ENCODE results near the gene PABPC1L2A. TPM values are rescaled to one million over a fixed set of nuclear protein-coding genes. Genes with fewer than 3 reads are reported as not detected.
"Not testable (repeated sequence)": the region's sequence is repeated elsewhere in the genome, so short reads cannot be mapped to it uniquely, and the experiment has no call there.

PABPC1L2A gene
- polyA plus RNA-seq = 0.06 TPM
- long read RNA-seq, donor 1 = 0 reads
- long read RNA-seq, donor 2 = 0 reads
- long read RNA-seq, donor 3 = 0 reads
- long read RNA-seq, donor 4 = 0 reads
- long read RNA-seq, donor 5 = 0 reads
- long read RNA-seq, donor 6 = 0 reads
- long read RNA-seq, donor 7 = 0 reads
- long read RNA-seq, donor 8 = 0 reads
- long read RNA-seq, donor 9 = 0 reads
- long read RNA-seq, donor 10 = 0 reads
- long read RNA-seq, donor 11 = 0 reads

DNA sequence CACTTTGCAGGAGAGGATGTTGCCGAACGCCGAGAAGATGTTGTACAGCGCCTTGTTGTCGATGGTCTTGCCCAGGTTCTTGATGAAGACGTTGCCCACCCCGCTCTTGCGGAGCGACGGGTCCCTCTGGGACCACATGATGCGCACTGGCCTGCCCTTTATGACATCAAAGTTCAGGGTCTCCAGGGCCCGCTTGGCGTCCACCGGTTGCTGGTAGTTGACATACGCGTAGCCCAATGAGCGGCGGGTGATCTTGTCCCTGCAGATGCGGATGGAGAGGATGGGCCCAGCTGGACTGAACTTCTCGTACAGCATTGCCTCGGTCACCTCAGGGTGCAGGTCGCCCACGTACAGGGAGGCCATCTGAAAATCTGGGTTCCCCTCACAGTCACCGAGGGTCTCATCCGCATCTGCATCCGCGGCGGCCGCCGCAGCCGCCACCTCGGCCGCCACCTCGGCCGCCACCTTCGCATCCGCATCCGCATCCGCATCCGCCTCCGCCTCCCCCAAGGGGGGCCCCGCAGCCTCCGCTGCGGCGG, at the start of gene PABPC1L2A:
PABPC1L2A (minus strand) TSS at position 489 of the 539 bp plus-strand sequence; CDS start at position 363, 126 bp downstream.
- no CpG with 5 or more reads among the region's 45 CpGs for WGBS (ENCODE audit: insufficient coverage, low lambda C conversion rate)
- H3K9me3 ChIP-seq (ENCODE audit: control insufficient read depth, low read depth, low read length); H3K4me1 ChIP-seq (ENCODE audit: control insufficient read depth, insufficient read depth, low read length); H3K27me3 ChIP-seq (ENCODE audit: control insufficient read depth, insufficient read depth, low read length); H3K4me3 ChIP-seq (ENCODE audit: low read length); DNase-seq; H3K36me3 ChIP-seq (ENCODE audit: control insufficient read depth, insufficient read depth, low read length); H3K27ac ChIP-seq (ENCODE audit: low read length): not testable (repeated sequence)

DNA sequence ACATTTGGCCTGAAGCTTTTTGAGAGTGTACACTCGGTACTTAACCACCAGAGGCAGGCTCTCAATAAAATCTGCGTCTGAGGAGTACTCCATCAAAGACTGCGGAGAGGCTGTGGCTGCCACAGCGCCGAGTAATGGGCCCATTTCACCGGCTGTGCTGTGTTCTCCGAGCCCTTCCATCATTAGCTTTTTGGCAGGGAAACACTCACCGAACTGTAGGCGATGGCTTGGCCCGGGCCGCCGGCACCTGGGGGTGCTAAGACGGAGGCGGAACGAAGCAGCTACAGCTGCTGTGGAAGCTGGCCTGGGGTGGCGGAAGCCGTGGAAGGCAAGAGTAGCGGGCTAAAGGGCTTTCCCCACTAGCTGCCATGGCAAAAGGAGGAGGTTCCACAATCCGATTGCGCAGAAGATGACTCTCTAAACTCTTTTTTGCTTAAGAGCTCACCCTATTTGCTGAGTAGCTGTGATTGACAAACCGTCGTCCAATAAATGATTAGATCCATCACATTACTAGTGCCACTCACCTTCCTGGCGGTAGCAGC, 48.5 kb upstream of the PABPC1L2A start:
- H3K4me3 ChIP-seq (ENCODE audit: low read length) = no peak overlapping the region
- WGBS (ENCODE audit: insufficient coverage, low lambda C conversion rate) = no CpG with 5 or more reads among the region's 23 CpGs

DNA sequence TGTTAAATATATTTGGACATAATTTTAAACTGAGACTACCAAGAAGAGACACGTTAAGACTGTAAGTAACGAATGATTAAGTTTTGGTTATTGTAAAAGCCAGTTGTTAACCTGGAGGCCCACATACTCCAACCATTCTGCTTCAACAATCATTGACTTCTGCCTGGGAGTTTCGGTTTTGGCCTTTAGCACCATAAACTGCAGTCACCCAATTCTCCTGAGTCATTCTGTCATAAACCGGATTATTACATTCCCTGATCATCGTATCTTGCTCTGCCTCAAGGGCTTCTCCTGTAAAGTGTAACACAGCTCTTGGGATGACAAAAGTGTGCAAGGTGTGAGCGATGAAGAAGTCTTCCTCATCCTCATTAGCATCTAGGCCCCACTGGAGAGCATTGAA, 46.9 kb upstream of the PABPC1L2A start:
- Histone ChIP-seq H3K27ac (ENCODE audit: low read length) (peak overlapping the region; percentile 58), H3K4me1 (ENCODE audit: control insufficient read depth, insufficient read depth, low read length) (peaks cover 3% of the 10 kb centered on the region), H3K4me3 (ENCODE audit: low read length) (no peak overlapping the region), H3K9me3 (ENCODE audit: control insufficient read depth, low read depth, low read length) (peaks cover 3% of the 10 kb centered on the region), H3K27me3 (ENCODE audit: control insufficient read depth, insufficient read depth, low read length) (no peaks in the 10 kb centered on the region), H3K36me3 (ENCODE audit: control insufficient read depth, insufficient read depth, low read length) (no peaks in the 10 kb centered on the region)
- DNase-seq = peak; percentile 17 to 24
- no CpG with 5 or more reads among the region's 6 CpGs for WGBS (ENCODE audit: insufficient coverage, low lambda C conversion rate)

More for the DNA sequence above, 48.5 kb upstream of the PABPC1L2A start:
- peaks cover 3% of the 10 kb centered on the region for H3K4me1 ChIP-seq (ENCODE audit: control insufficient read depth, insufficient read depth, low read length)
- peaks cover 3% of the 10 kb centered on the region for H3K9me3 ChIP-seq (ENCODE audit: control insufficient read depth, low read depth, low read length)
- no peaks in the 10 kb centered on the region for H3K36me3 ChIP-seq (ENCODE audit: control insufficient read depth, insufficient read depth, low read length)
- DNase-seq = no peak
- no peak overlapping the region for H3K27ac ChIP-seq (ENCODE audit: low read length)
- H3K27me3 ChIP-seq (ENCODE audit: control insufficient read depth, insufficient read depth, low read length) = no peaks in the 10 kb centered on the region

DNA sequence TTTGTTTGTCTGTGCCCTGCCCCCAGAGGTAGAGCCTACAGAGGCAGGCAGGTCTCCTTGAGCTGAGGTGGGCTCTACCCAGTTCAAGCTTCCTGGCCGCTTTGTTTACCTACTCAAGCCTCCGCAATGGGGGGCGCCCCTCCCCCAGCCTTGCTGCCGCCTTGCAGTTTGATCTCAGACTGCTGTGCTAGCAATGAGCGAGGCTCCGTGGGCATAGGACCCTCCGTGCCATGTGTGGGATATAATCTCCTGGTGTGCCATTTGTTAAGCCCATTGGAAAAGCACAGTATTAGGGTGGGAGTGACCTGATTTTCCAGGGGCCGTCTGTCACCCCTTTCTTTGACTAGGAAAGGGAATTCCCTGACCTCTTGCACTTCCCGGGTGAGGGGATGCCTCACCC, 20.2 kb upstream of the PABPC1L2A start:
- no CpG with 5 or more reads among the region's 9 CpGs for WGBS (ENCODE audit: insufficient coverage, low lambda C conversion rate)
- H3K4me3 ChIP-seq (ENCODE audit: low read length); DNase-seq; H3K27me3 ChIP-seq (ENCODE audit: control insufficient read depth, insufficient read depth, low read length); H3K36me3 ChIP-seq (ENCODE audit: control insufficient read depth, insufficient read depth, low read length); H3K4me1 ChIP-seq (ENCODE audit: control insufficient read depth, insufficient read depth, low read length); H3K27ac ChIP-seq (ENCODE audit: low read length); H3K9me3 ChIP-seq (ENCODE audit: control insufficient read depth, low read depth, low read length): not testable (repeated sequence)

DNA sequence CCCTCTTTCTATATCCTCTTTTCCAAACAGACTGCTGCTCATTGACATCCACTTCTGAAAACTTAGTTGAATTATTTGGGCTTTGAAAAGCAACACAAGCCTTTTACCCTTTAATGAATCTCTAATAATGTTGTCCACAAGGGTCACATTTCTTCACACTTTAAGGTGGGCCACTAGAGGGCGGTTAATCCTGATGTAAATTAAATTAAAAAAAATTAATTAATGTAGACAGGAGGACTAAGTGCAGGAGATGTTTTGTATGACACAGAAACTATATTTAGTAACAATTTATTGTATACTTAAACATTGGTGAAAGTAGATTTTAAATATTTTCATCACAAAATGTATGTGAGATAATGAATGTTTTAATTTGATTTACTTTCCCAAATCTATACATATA, 7.5 kb upstream of the PABPC1L2A start:
- not testable (repeated sequence) for H3K4me3 ChIP-seq (ENCODE audit: low read length); DNase-seq; H3K9me3 ChIP-seq (ENCODE audit: control insufficient read depth, low read depth, low read length); H3K27me3 ChIP-seq (ENCODE audit: control insufficient read depth, insufficient read depth, low read length); H3K27ac ChIP-seq (ENCODE audit: low read length); H3K4me1 ChIP-seq (ENCODE audit: control insufficient read depth, insufficient read depth, low read length); H3K36me3 ChIP-seq (ENCODE audit: control insufficient read depth, insufficient read depth, low read length)
- no CpG with 5 or more reads among the region's 1 CpG for WGBS (ENCODE audit: insufficient coverage, low lambda C conversion rate)

DNA sequence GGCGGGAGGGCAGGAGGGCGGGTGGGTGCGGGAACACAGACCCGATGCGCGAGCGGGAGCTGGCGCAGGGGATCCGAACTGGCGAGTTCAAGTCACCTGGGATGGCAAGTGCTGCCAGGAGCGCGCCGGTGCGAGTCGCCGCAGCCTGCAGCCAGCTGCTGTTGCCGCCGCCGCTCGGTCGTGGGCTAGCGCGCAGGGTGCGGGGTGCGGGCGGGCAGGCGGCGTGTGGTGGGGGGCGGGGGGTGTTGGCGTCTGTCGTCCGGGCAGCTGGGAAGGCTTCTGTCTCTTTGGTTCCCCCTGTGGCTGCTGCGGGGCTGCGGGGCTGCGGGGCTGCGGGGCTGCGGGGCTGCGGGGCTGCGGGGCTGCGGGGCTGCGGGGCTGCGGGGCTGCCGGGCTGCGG, 572 bp upstream of the PABPC1L2A start:
- not testable (repeated sequence) for H3K27me3 ChIP-seq (ENCODE audit: control insufficient read depth, insufficient read depth, low read length); H3K4me3 ChIP-seq (ENCODE audit: low read length); DNase-seq; H3K27ac ChIP-seq (ENCODE audit: low read length); H3K4me1 ChIP-seq (ENCODE audit: control insufficient read depth, insufficient read depth, low read length); H3K9me3 ChIP-seq (ENCODE audit: control insufficient read depth, low read depth, low read length); H3K36me3 ChIP-seq (ENCODE audit: control insufficient read depth, insufficient read depth, low read length)
- no CpG with 5 or more reads among the region's 44 CpGs for WGBS (ENCODE audit: insufficient coverage, low lambda C conversion rate)

DNA sequence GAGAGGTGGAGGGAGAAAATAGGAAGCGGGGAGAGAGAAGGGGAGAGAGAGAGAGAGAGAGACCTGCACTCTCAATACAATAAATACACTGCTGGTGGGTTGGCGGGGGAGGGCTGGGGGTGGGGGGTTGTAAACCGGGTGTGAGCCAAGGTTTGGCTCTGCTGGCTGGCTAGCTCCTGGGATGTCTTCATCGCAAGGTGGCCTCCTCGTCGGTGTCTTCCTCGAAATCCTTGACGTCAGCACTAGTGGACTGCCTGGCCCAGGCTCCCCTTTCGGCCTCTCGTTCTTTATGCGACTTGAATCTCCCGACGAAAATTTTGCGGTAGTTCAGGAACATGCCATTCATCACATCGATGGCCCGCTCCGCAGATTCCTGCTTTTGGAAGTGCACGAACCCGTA, 715 bp downstream of the PABPC1L2A start:
- not testable (repeated sequence) for H3K4me3 ChIP-seq (ENCODE audit: low read length); H3K36me3 ChIP-seq (ENCODE audit: control insufficient read depth, insufficient read depth, low read length); H3K4me1 ChIP-seq (ENCODE audit: control insufficient read depth, insufficient read depth, low read length); H3K27me3 ChIP-seq (ENCODE audit: control insufficient read depth, insufficient read depth, low read length); DNase-seq; H3K9me3 ChIP-seq (ENCODE audit: control insufficient read depth, low read depth, low read length); H3K27ac ChIP-seq (ENCODE audit: low read length)
- WGBS (ENCODE audit: insufficient coverage, low lambda C conversion rate) = no CpG with 5 or more reads among the region's 19 CpGs

DNA sequence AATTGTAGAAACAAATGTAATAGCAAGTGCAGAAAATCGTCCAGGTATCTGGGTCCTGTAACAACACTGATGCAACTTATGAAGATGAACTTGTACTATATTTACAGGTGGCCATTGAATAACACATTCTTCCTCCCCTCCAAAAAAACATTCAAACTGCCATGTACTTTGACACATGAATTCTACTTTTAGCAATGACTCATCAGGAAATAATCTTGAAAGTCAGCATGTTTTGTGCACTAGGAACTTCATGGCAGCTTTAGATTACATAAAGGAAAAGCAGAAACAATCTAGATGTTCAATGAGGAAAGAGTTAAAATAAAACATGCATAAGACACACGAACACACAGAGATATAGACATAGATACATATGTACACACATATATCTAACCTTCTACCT, 2.5 kb downstream of the PABPC1L2A start:
- H3K27ac ChIP-seq (ENCODE audit: low read length) = no peak overlapping the region
- H3K9me3 ChIP-seq (ENCODE audit: control insufficient read depth, low read depth, low read length) = no peaks in the 10 kb centered on the region
- no CpG with 5 or more reads among the region's 2 CpGs for WGBS (ENCODE audit: insufficient coverage, low lambda C conversion rate)
- peaks cover 3% of the 10 kb centered on the region for H3K27me3 ChIP-seq (ENCODE audit: control insufficient read depth, insufficient read depth, low read length)
- DNase-seq = no peak
- no peak overlapping the region for H3K4me3 ChIP-seq (ENCODE audit: low read length)
- no peaks in the 10 kb centered on the region for H3K4me1 ChIP-seq (ENCODE audit: control insufficient read depth, insufficient read depth, low read length)
- no peaks in the 10 kb centered on the region for H3K36me3 ChIP-seq (ENCODE audit: control insufficient read depth, insufficient read depth, low read length)

DNA sequence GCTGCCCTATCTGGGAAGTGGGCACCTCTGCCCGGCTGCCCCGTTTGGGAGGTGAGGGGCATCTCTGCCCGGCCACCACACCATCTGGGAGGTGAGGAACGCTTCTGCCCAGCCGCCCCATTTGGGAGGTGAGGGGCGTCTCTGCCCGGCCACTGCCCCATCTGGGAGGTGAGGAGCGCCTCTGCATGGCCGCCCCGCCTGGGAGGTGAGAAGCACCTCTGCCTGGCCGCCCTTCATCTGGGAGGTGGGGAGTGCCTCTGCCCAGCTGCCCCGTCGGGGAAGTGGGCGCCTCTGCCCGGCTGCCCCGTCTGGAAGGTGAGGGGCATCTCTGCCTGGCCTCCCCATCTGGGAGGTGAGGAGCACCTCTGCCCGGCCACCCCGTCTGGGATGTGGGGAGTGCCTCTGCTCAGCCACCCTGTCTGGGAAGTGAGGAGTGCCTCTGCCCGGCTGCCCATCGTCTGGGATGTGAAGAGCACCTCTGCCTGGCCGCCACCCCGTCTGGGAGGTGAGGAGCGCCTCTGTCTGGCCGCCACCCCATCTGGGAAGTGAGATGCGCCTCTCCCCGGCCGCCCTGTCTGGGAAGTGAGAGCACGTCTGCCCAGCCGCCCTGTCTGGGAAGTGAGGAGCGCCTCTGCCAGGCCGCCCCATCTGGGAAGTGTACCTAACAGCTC, 9.8 kb downstream of the PABPC1L2A start:
- Histone ChIP-seq H3K27ac (ENCODE audit: low read length) (no peak overlapping the region), H3K36me3 (ENCODE audit: control insufficient read depth, insufficient read depth, low read length) (no peaks in the 10 kb centered on the region), H3K4me1 (ENCODE audit: control insufficient read depth, insufficient read depth, low read length) (no peaks in the 10 kb centered on the region), H3K9me3 (ENCODE audit: control insufficient read depth, low read depth, low read length) (peaks cover 26% of the 10 kb centered on the region), H3K4me3 (ENCODE audit: low read length) (no peak overlapping the region), H3K27me3 (ENCODE audit: control insufficient read depth, insufficient read depth, low read length) (no peaks in the 10 kb centered on the region)
- WGBS (ENCODE audit: insufficient coverage, low lambda C conversion rate) = no CpG with 5 or more reads among the region's 31 CpGs
- DNase-seq = no peak

DNA sequence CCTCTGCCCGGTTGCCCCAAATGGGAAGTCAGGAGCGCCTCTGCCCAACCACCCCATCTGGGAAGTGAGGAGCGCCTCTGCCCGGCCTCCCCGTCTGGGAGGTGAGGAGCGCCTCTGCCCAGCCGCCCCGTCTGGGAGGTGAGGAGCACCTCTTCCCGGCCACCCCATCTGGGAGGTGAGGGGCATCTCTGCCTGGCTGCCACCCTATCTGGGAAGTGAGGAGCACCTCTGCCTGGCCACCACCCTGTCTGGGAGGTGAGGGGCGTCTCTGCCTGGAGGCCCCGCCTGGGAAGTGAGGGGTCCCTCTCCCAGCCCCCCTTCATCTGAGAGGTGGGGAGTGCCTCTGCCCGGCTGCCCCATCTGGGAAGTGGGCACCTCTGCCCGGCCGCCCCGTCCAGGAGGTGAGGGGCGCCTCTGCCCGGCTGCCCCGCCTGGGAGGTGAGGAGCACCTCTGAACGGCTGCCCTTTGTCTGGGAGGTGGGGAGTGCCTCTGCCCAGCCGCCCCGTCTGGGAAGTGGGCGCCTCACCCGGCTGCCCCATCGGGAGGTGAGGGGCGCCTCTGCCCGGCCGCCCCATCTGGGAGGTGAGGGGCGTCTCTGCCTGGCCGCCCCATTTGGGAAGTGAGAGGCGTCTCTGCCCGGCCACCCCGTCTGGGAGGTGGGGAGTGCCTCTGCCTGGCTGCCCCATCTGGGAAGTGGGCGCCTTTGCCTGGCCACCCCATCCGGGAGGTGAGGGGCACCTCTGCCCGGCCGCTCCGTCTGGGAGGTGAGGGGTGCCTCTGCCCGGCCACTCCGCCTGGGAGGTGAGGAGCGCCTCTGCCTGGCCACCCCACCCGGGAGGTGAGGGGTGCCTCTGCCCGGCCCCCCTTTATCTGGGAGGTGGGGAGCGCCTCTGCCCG, 10.6 kb downstream of the PABPC1L2A start:
- WGBS (ENCODE audit: insufficient coverage, low lambda C conversion rate) = no CpG with 5 or more reads among the region's 44 CpGs
- Histone ChIP-seq H3K4me1 (ENCODE audit: control insufficient read depth, insufficient read depth, low read length) (no peaks in the 10 kb centered on the region), H3K27me3 (ENCODE audit: control insufficient read depth, insufficient read depth, low read length) (no peaks in the 10 kb centered on the region), H3K27ac (ENCODE audit: low read length) (no peak overlapping the region), H3K9me3 (ENCODE audit: control insufficient read depth, low read depth, low read length) (peaks cover 26% of the 10 kb centered on the region), H3K36me3 (ENCODE audit: control insufficient read depth, insufficient read depth, low read length) (no peaks in the 10 kb centered on the region), H3K4me3 (ENCODE audit: low read length) (no peak overlapping the region)
- DNase-seq = no peak
